Measurements from ENCODE around the gene TMED10. TPM values are rescaled to one million over a fixed set of nuclear protein-coding genes. Genes with fewer than 3 reads are reported as not detected.

TMED10 gene
- total RNA-seq, 1 donor from 2014 or later = 361 TPM

- no peak overlapping the region for H3K27ac Mint-ChIP-seq (ENCODE audit: unreplicated experiment)
- peaks cover 35% of the 10 kb centered on the region for H3K36me3 Mint-ChIP-seq (ENCODE audit: low read depth)
- H3K9me3 Mint-ChIP-seq (ENCODE audit: low read depth) = no peaks in the 10 kb centered on the region
- H3K27me3 Mint-ChIP-seq (ENCODE audit: low read depth) = no peaks in the 10 kb centered on the region
- H3K4me3 Mint-ChIP-seq (ENCODE audit: unreplicated experiment) = no peak overlapping the region
- TF ChIP-seq CTCF (IDR thresholded peaks at IDR 0.05) = no peak
- H3K4me1 Mint-ChIP-seq (ENCODE audit: low read depth) = no peaks in the 10 kb centered on the region
- no peak for DNase-seq (ENCODE audit: low spot score)
These were observed 77.7 kb downstream of the TMED10 start for GRCh38 chr14:75098682-75099081.

DNA sequence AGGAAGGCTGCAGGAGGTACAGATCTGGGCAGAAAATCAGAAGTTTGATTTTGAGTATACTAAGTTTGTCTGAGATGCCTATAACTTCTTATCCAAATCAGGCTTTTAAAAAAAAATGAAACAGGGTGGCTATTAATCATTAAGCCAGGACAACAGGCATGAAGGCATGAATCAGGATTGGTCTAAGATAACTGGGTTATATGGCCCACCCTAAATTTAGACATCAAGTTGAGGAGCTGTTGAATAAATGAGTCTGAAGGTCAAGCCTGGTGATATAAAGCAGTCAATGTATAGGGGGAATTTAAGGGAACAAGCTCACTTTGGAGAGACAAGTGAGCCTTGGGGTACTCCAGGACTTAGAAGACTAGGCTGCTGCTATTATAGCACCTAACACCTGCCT is 78.2 kb downstream of the TMED10 start:
- Mint-ChIP-seq H3K27ac (ENCODE audit: unreplicated experiment) (no peak overlapping the region), H3K4me3 (ENCODE audit: unreplicated experiment) (no peak overlapping the region), H3K9me3 (ENCODE audit: low read depth) (no peaks in the 10 kb centered on the region), H3K4me1 (ENCODE audit: low read depth) (no peaks in the 10 kb centered on the region), H3K27me3 (ENCODE audit: low read depth) (no peaks in the 10 kb centered on the region), H3K36me3 (ENCODE audit: low read depth) (peaks cover 35% of the 10 kb centered on the region)
- no peak for TF ChIP-seq CTCF (IDR thresholded peaks at IDR 0.05)
- DNase-seq (ENCODE audit: low spot score) = no peak

GRCh38 chr14:75096959-75097358 is 79.5 kb downstream of the TMED10 start:
- Mint-ChIP-seq H3K27me3 (ENCODE audit: low read depth) (no peaks in the 10 kb centered on the region), H3K4me3 (ENCODE audit: unreplicated experiment) (no peak overlapping the region), H3K36me3 (ENCODE audit: low read depth) (peaks cover 35% of the 10 kb centered on the region), H3K27ac (ENCODE audit: unreplicated experiment) (no peak overlapping the region), H3K9me3 (ENCODE audit: low read depth) (no peaks in the 10 kb centered on the region), H3K4me1 (ENCODE audit: low read depth) (no peaks in the 10 kb centered on the region)
- TF ChIP-seq CTCF (IDR thresholded peaks at IDR 0.05) = no peak
- DNase-seq (ENCODE audit: low spot score) = no peak

DNA sequence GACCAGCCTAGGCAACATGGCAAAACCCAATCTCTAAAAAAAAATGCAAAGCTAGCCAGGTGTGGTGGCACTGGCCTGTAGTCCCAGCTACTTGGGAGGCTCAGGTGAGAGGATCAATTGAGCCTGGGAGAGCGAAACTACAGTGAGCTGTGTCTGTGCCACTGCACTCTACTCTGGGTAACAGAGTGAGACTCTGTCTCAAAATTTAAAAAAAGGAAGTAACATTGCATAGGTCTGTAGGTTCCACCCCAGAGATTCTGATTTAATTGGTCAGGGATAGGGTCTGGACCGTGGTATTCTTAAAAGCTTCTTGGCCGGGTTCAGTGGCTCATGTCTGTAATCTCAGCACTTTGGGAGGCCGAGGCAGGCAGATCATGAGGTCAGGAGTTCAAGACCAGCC is 80.7 kb downstream of the TMED10 start:
- Mint-ChIP-seq H3K9me3 (ENCODE audit: low read depth) (no peaks in the 10 kb centered on the region), H3K4me3 (ENCODE audit: unreplicated experiment) (no peak overlapping the region), H3K4me1 (ENCODE audit: low read depth) (no peaks in the 10 kb centered on the region), H3K27me3 (ENCODE audit: low read depth) (no peaks in the 10 kb centered on the region), H3K27ac (ENCODE audit: unreplicated experiment) (no peak overlapping the region), H3K36me3 (ENCODE audit: low read depth) (peaks cover 32% of the 10 kb centered on the region)
- no peak for TF ChIP-seq CTCF (IDR thresholded peaks at IDR 0.05)
- DNase-seq (ENCODE audit: low spot score) = no peak

GRCh38 chr14:75094896-75095295 is 81.5 kb downstream of the TMED10 start:
- no peak for TF ChIP-seq CTCF (IDR thresholded peaks at IDR 0.05)
- Mint-ChIP-seq H3K36me3 (ENCODE audit: low read depth) (peaks cover 28% of the 10 kb centered on the region), H3K4me1 (ENCODE audit: low read depth) (peaks cover 2% of the 10 kb centered on the region), H3K27me3 (ENCODE audit: low read depth) (no peaks in the 10 kb centered on the region), H3K9me3 (ENCODE audit: low read depth) (no peaks in the 10 kb centered on the region), H3K4me3 (ENCODE audit: unreplicated experiment) (no peak overlapping the region), H3K27ac (ENCODE audit: unreplicated experiment) (no peak overlapping the region)
- DNase-seq (ENCODE audit: low spot score) = no peak
